Endothelial cell of umbilical vein (primary cell): ENCODE data around the gene IQGAP3. TPM values are rescaled to one million over a fixed set of nuclear protein-coding genes. Genes with fewer than 3 reads are reported as not detected.

Experiments used
- BruUV-seq: library from RNA; stranded (reverse); fragments of 400-500 nt; replicated peaks from 2 replicates; lab custom pipeline; 2021; lab: Mats Ljungman, UMichigan
- CTCF ChIA-PET: fragments of 300-600, 350-600 bp; sonication (Branson Sonifier 250); formaldehyde crosslinking; loops from one replicate; lab custom pipeline; 2021; ENCODE audit warnings: antibody characterized with exemption, inconsistent platforms; lab: Charles Lee
- POLR2A ChIA-PET: fragments of 300-600, 350-600 bp; sonication (Branson Sonifier 250); formaldehyde crosslinking; loops from one replicate; lab custom pipeline; 2021; ENCODE audit warnings: antibody characterized with exemption, inconsistent platforms; lab: Charles Lee
- DNase-seq: peaks from one replicate; pipeline ENCODE4 v3.0.0-alpha.2; 2011; ENCODE audit warnings: low read depth, low spot score
- FAIRE-seq: peaks from 2 replicates; lab custom pipeline; 2011; peaks lifted over from hg19 to GRCh38; lab: Jason Lieb, UNC
- H2AFZ ChIP-seq: 2 replicates; pipeline ENCODE4 v1.6.0; 2012; ENCODE audit warnings: low read depth, low read length, control low read depth, inconsistent platforms
- H3K27ac ChIP-seq: 2 replicates; pipeline ENCODE4 v1.5.1; 2011; ENCODE audit warnings: low read depth, mild to moderate bottlenecking, control low read depth, low read length, moderate library complexity; ENCODE audit not compliant: insufficient read depth
- H3K27me3 ChIP-seq, 2 experiments: 2 replicates each; pipeline versions ENCODE4 v1.6.0 to v1.6.1; 2011; ENCODE audit warnings: low read length in 2 of 2, mixed read lengths in 1 of 2; ENCODE audit not compliant: control insufficient read depth in 2 of 2, insufficient read depth in 2 of 2
- H3K36me3 ChIP-seq, 2 experiments: 2 replicates in 1 of 2; 3 replicates in 1 of 2; pipeline ENCODE4 v1.5.1; 2011; ENCODE audit warnings: low read length in 2 of 2, mild to moderate bottlenecking in 1 of 2, moderate library complexity in 1 of 2; ENCODE audit not compliant: control insufficient read depth in 2 of 2, insufficient read depth in 2 of 2; ENCODE audit errors: extremely low read depth in 1 of 2
- H3K4me1 ChIP-seq: 3 replicates; pipeline ENCODE4 v1.5.1; 2011; ENCODE audit warnings: mild to moderate bottlenecking, low read length; ENCODE audit not compliant: control insufficient read depth, insufficient read depth; ENCODE audit errors: extremely low read depth
- H3K4me2 ChIP-seq: 2 replicates; pipeline ENCODE4 v1.6.1; 2011; ENCODE audit warnings: low read length, control low read depth, mixed read lengths; ENCODE audit not compliant: insufficient read depth
- H3K4me3 ChIP-seq, 3 experiments: fragments of 200-600 bp in 1 of 3; sonication (generic), shearing (Covaris generic) in 1 of 3; replicated peaks in 1 of 3; 2 replicates each; pipeline ENCODE4 v1.5.1; 2011 to 2016; ENCODE audit warnings: control low read depth in 3 of 3, low read length in 3 of 3, mild to moderate bottlenecking in 2 of 3, inconsistent platforms in 1 of 3, low read depth in 1 of 3, moderate library complexity in 1 of 3; ENCODE audit not compliant: insufficient read depth in 1 of 3
- H3K79me2 ChIP-seq: 2 replicates; pipeline ENCODE4 v1.6.0; 2012; ENCODE audit warnings: low read length, inconsistent platforms; ENCODE audit not compliant: control insufficient read depth, insufficient read depth
- H3K9ac ChIP-seq: replicated peaks from 2 replicates; pipeline ENCODE3; 2011; ENCODE audit warnings: low read length, control low read depth; ENCODE audit not compliant: insufficient read depth; ENCODE audit errors: extremely low read depth
- H3K9me1 ChIP-seq: replicated peaks from 3 replicates; pipeline ENCODE4 v1.6.0; 2011; ENCODE audit warnings: mild to moderate bottlenecking, low read length; ENCODE audit not compliant: control insufficient read depth, insufficient read depth; ENCODE audit errors: extremely low read depth
- H3K9me3 ChIP-seq: replicated peaks from 2 replicates; pipeline ENCODE4 v1.5.1; 2012; ENCODE audit warnings: low read length, inconsistent platforms; ENCODE audit not compliant: control insufficient read depth, insufficient read depth
- H4K20me1 ChIP-seq: replicated peaks from 2 replicates; pipeline ENCODE3; 2011; ENCODE audit warnings: mild to moderate bottlenecking, low read length; ENCODE audit not compliant: control insufficient read depth, insufficient read depth; ENCODE audit errors: extremely low read depth
- EZH2 ChIP-seq: IDR thresholded peaks from 2 replicates; pipeline ENCODE4 v1.6.1; 2012; ENCODE audit warnings: borderline replicate concordance, low read depth, mild to moderate bottlenecking, moderate library complexity, low read length, inconsistent platforms; ENCODE audit not compliant: severe bottlenecking
- FOS ChIP-seq: IDR thresholded peaks from 2 replicates; pipeline ENCODE4 v1.6.1; 2011; ENCODE audit warnings: mild to moderate bottlenecking, low read length, moderate library complexity, borderline replicate concordance; ENCODE audit not compliant: insufficient read depth
- GATA2 ChIP-seq: IDR thresholded peaks from 2 replicates; pipeline ENCODE4 v1.7.0; 2011; ENCODE audit warnings: low read depth, mild to moderate bottlenecking, moderate library complexity, mixed read lengths, low read length; ENCODE audit not compliant: insufficient read length, insufficient read depth
- JUN ChIP-seq: IDR thresholded peaks from 2 replicates; pipeline ENCODE4 v1.6.1; 2011; ENCODE audit warnings: borderline replicate concordance, low read depth; ENCODE audit not compliant: insufficient read length, insufficient read depth
- MYC ChIP-seq: IDR thresholded peaks from one replicate; pipeline ENCODE4 v1.6.1; 2011; ENCODE audit warnings: mild to moderate bottlenecking, low read depth, low read length
- POLR2A ChIP-seq: IDR thresholded peaks from 2 replicates; pipeline ENCODE4 v1.6.1; 2012; ENCODE audit warnings: low read depth, mild to moderate bottlenecking, control low read depth, low read length
- POLR2AphosphoS5 ChIP-seq: IDR thresholded peaks from 2 replicates; pipeline ENCODE4 v1.6.1; 2012; ENCODE audit warnings: low read depth, mild to moderate bottlenecking, control low read depth, low read length, moderate library complexity; ENCODE audit not compliant: insufficient read depth
- dilution Hi-C: fragments of 300-500 bp; cut with MboI; formaldehyde crosslinking; loops from one replicate; pipeline ENCODE4 v1.15.0; 2019; ENCODE audit warnings: low sequenced_read_pairs; ENCODE audit not compliant: extremely low pct_ligation_motif_present
- intact Hi-C: fragments of 100-400 bp; cut with micrococcal nuclease; formaldehyde crosslinking; loops from one replicate; pipeline ENCODE4 v1.10.0; 2022
- polyA plus RNA-seq, 4 experiments: library from polyadenylated mRNA; depleted of rRNA in 3 of 4; stranded (reverse) in 3 of 4; unstranded in 1 of 4; fragments of >200 nt; gene quantifications; 2 replicates each; pipeline versions ENCODE4 v1.2.1 to v1.2.3, GENCODE V29; 2011 to 2012; ENCODE audit warnings: missing spikeins in 1 of 4
- total RNA-seq: library from RNA; stranded (reverse); gene quantifications from 2 replicates; pipeline ENCODE4 v1.2.3, GENCODE V29; 2021
- TF ChIP-seq, protein P1 (sequence below): IDR thresholded peaks from 2 replicates; pipeline ENCODE4 v1.6.1; 2011; ENCODE audit not compliant: insufficient read depth, insufficient read length
- TF ChIP-seq, protein P2 (sequence below), 2 donors: IDR thresholded peaks; 1 replicate in 1 of 2; 2 replicates in 1 of 2; pipeline ENCODE4 v1.5.1; 2011; ENCODE audit warnings: low read length in 2 of 2, mild to moderate bottlenecking in 2 of 2, moderate library complexity in 2 of 2, control low read depth in 1 of 2, inconsistent platforms in 1 of 2, low read depth in 1 of 2; ENCODE audit not compliant: insufficient read depth in 1 of 2; ENCODE audit errors: extremely low read depth in 1 of 2

Gene IQGAP3
- total and polyA plus RNA-seq, 2 donors (not counting 3 experiments of a cell fraction or from before 2014, with no cell fraction given), result 28.3 to 60.7 TPM

DNA sequence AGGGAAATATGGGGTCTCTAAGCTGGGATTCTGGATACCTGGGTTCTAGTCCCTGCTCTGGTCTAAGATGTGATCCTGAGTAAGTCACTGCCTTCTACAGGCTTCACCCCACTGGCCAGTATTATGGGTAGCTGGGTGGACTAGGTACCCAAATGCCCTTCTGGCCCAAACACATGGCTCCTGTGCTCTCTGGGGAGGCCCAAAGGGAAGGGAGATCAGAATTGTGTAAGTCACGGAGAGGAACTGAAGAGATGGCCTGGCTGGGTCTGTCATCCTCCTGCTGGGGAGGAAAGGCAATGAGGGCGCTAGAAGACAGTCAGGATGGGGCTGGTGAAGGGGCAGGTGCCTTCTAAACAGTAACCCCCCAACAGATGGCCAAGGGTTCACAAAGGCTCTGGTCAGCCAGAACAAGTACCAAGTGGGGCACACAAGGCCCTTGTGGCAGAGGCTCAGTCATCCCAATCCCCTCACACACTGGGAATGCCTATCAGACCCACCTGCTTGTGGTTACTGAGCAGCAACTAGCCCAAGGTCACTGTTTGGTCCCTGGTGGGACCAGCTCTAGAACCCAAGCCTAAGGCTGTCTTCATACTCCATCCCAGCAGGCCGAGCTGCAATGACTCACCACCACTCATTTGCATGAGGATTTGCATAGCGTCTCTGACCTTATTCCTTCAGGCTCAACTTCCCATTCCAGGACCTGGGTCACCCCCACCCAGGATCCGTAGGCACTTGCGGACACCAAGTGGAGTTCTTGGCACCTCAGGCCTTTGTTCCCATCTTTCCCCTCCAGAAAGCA is 81.0 kb downstream of the IQGAP3 start:
- POLR2A ChIA-PET, result interaction anchor here (1.1 to 1.5 kb wide), 3 partner anchors 10 to 23 kb away, joined by 3 to 9 read pairs (median 5); partner anchors contain the start of gene MEF2D
- Histone ChIP-seq H3K9me1 (no peaks in the 10 kb centered on the region), H3K4me1 (peaks cover 28% of the 10 kb centered on the region), H4K20me1 (no peaks in the 10 kb centered on the region), H3K36me3 (peaks cover 0 to 7% of the 10 kb centered on the region in 2 experiments), H3K27ac (peak overlapping the region; percentile 10), H3K9ac (no peak overlapping the region), H3K4me3 (no peak overlapping the region), H3K27me3 (no peaks in the 10 kb centered on the region), H3K79me2 (peaks cover 97% of the 10 kb centered on the region), H3K4me2 (peak overlapping the region; percentile 18), H3K9me3 (no peaks in the 10 kb centered on the region), H2AFZ (no peak overlapping the region)
- CTCF ChIA-PET, result interaction anchor here (0.8 to 9.6 kb wide), 9 partner anchors 8 to 133 kb away, joined by 3 to 119 read pairs (median 4); partner anchors contain the start of genes GPATCH4 and NAXE
- no peak for TF ChIP-seq POLR2AphosphoS5
- TF ChIP-seq, protein P1, sequence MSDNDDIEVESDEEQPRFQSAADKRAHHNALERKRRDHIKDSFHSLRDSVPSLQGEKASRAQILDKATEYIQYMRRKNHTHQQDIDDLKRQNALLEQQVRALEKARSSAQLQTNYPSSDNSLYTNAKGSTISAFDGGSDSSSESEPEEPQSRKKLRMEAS, result no peak
- no peak for TF ChIP-seq JUN
- TF ChIP-seq FOS, result no peak
- no peak for TF ChIP-seq POLR2A
- no peak for TF ChIP-seq GATA2
- TF ChIP-seq MYC, result no peak
- no peak for TF ChIP-seq EZH2
- TF ChIP-seq, protein P2, sequence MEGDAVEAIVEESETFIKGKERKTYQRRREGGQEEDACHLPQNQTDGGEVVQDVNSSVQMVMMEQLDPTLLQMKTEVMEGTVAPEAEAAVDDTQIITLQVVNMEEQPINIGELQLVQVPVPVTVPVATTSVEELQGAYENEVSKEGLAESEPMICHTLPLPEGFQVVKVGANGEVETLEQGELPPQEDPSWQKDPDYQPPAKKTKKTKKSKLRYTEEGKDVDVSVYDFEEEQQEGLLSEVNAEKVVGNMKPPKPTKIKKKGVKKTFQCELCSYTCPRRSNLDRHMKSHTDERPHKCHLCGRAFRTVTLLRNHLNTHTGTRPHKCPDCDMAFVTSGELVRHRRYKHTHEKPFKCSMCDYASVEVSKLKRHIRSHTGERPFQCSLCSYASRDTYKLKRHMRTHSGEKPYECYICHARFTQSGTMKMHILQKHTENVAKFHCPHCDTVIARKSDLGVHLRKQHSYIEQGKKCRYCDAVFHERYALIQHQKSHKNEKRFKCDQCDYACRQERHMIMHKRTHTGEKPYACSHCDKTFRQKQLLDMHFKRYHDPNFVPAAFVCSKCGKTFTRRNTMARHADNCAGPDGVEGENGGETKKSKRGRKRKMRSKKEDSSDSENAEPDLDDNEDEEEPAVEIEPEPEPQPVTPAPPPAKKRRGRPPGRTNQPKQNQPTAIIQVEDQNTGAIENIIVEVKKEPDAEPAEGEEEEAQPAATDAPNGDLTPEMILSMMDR (IDR thresholded peaks at IDR 0.05; ENCODE audit: extremely low read depth in 1 of 2, insufficient read depth in 1 of 2, low read depth in 1 of 2, low read length in 2 of 2), result no peak
- DNase-seq (no peak), FAIRE-seq (peak; percentile 52)
- no TSS peak for BruUV-seq
- dilution Hi-C loops (no loop called here), intact Hi-C loops (no loop called here)
